ENCODE measurements around the gene RAPGEFL1. TPM values are rescaled to one million over a fixed set of nuclear protein-coding genes. Genes with fewer than 3 reads are reported as not detected.

Gene RAPGEFL1
- total and polyA plus RNA-seq, 2 of the 8 experiments (the other 6 are each of a cell fraction or from before 2014, with no cell fraction given) = 20.0 to 20.2 TPM

DNA sequence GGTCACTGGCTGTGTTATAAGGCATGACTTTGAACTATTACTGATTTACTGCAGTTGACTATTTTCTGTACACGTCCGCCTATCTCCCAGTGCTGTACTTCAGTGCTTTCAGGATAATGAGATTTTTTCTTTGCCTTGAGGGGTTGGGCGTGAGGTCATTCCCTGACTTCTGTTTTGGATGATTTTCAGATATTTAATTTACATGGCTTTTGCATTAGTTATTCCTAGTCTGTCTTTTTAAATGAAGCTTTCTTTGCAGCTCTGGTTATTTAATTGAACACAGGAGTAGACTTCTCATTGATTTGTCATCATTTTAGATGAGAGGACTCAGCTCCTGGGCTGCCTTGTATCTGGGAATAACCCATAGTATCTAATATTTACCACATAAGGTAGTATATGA, 65.5 kb downstream of the RAPGEFL1 start (continued):
- TF ChIP-seq, protein P1, sequence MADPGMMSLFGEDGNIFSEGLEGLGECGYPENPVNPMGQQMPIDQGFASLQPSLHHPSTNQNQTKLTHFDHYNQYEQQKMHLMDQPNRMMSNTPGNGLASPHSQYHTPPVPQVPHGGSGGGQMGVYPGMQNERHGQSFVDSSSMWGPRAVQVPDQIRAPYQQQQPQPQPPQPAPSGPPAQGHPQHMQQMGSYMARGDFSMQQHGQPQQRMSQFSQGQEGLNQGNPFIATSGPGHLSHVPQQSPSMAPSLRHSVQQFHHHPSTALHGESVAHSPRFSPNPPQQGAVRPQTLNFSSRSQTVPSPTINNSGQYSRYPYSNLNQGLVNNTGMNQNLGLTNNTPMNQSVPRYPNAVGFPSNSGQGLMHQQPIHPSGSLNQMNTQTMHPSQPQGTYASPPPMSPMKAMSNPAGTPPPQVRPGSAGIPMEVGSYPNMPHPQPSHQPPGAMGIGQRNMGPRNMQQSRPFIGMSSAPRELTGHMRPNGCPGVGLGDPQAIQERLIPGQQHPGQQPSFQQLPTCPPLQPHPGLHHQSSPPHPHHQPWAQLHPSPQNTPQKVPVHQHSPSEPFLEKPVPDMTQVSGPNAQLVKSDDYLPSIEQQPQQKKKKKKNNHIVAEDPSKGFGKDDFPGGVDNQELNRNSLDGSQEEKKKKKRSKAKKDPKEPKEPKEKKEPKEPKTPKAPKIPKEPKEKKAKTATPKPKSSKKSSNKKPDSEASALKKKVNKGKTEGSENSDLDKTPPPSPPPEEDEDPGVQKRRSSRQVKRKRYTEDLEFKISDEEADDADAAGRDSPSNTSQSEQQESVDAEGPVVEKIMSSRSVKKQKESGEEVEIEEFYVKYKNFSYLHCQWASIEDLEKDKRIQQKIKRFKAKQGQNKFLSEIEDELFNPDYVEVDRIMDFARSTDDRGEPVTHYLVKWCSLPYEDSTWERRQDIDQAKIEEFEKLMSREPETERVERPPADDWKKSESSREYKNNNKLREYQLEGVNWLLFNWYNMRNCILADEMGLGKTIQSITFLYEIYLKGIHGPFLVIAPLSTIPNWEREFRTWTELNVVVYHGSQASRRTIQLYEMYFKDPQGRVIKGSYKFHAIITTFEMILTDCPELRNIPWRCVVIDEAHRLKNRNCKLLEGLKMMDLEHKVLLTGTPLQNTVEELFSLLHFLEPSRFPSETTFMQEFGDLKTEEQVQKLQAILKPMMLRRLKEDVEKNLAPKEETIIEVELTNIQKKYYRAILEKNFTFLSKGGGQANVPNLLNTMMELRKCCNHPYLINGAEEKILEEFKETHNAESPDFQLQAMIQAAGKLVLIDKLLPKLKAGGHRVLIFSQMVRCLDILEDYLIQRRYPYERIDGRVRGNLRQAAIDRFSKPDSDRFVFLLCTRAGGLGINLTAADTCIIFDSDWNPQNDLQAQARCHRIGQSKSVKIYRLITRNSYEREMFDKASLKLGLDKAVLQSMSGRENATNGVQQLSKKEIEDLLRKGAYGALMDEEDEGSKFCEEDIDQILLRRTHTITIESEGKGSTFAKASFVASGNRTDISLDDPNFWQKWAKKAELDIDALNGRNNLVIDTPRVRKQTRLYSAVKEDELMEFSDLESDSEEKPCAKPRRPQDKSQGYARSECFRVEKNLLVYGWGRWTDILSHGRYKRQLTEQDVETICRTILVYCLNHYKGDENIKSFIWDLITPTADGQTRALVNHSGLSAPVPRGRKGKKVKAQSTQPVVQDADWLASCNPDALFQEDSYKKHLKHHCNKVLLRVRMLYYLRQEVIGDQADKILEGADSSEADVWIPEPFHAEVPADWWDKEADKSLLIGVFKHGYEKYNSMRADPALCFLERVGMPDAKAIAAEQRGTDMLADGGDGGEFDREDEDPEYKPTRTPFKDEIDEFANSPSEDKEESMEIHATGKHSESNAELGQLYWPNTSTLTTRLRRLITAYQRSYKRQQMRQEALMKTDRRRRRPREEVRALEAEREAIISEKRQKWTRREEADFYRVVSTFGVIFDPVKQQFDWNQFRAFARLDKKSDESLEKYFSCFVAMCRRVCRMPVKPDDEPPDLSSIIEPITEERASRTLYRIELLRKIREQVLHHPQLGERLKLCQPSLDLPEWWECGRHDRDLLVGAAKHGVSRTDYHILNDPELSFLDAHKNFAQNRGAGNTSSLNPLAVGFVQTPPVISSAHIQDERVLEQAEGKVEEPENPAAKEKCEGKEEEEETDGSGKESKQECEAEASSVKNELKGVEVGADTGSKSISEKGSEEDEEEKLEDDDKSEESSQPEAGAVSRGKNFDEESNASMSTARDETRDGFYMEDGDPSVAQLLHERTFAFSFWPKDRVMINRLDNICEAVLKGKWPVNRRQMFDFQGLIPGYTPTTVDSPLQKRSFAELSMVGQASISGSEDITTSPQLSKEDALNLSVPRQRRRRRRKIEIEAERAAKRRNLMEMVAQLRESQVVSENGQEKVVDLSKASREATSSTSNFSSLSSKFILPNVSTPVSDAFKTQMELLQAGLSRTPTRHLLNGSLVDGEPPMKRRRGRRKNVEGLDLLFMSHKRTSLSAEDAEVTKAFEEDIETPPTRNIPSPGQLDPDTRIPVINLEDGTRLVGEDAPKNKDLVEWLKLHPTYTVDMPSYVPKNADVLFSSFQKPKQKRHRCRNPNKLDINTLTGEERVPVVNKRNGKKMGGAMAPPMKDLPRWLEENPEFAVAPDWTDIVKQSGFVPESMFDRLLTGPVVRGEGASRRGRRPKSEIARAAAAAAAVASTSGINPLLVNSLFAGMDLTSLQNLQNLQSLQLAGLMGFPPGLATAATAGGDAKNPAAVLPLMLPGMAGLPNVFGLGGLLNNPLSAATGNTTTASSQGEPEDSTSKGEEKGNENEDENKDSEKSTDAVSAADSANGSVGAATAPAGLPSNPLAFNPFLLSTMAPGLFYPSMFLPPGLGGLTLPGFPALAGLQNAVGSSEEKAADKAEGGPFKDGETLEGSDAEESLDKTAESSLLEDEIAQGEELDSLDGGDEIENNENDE (IDR thresholded peaks at IDR 0.05; ENCODE audit: insufficient replicate concordance, low read length) = no peak
- TF ChIP-seq, protein P2, sequence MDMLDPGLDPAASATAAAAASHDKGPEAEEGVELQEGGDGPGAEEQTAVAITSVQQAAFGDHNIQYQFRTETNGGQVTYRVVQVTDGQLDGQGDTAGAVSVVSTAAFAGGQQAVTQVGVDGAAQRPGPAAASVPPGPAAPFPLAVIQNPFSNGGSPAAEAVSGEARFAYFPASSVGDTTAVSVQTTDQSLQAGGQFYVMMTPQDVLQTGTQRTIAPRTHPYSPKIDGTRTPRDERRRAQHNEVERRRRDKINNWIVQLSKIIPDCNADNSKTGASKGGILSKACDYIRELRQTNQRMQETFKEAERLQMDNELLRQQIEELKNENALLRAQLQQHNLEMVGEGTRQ (IDR thresholded peaks at IDR 0.05; ENCODE audit: low read length) = no peak
- TF ChIP-seq SIN3A (conservative IDR thresholded peaks at IDR 0.05 in 1 of 2, IDR thresholded peaks at IDR 0.05 in 1 of 2; ENCODE audit: low read depth in 1 of 2, low read length in 2 of 2) = no peak

Measured in H1 (cell line).